HG03460 (cell line): ENCODE measurements around the gene ESYT2.

Experiments
- ATAC-seq: cut with Tn5 transposase; IDR thresholded peaks from one replicate; pipeline ENCODE4 v1.9.1; 2021; ENCODE audit not compliant: unreplicated experiment

Gene ESYT2

DNA sequence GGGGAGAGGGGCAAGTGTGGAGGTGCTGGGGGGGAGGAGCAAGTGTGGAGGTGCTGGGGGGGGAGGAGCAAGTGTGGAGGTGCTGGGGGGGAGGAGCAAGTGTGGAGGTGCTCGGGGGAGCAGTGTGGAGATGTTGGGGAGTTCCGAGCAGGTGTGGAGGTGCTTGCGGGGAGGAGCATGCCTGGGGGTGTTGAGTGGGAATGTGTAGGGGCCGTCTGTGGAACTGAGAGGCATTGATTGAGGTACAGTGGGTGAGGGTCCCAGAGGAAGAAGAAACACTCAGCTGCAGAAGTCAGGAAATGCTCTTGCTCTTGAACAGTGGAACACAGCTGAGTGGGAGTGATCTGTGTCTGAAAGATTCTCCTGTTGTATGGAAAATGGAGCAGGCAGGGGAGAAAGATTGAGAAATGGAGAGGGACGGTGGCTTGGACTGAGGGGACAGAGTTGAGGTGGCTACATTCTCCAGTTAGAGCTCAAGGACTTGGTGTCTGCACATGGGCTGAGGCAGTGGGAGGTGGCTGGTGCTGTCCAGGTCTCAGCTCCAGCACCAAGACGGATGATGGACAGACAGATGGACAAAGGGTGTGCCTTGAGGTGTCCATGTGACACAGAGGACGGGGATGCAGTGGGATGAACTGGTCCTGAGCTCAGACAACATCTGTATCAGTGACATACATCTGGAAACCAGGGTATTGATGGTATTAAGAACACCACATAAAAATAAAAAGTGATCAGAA, 99.5 kb downstream of the ESYT2 start:
- no peak for ATAC-seq

- ATAC-seq: no peak
These were observed 100.2 kb downstream of the ESYT2 start for GRCh38 chr7:158728911-158729645.

DNA sequence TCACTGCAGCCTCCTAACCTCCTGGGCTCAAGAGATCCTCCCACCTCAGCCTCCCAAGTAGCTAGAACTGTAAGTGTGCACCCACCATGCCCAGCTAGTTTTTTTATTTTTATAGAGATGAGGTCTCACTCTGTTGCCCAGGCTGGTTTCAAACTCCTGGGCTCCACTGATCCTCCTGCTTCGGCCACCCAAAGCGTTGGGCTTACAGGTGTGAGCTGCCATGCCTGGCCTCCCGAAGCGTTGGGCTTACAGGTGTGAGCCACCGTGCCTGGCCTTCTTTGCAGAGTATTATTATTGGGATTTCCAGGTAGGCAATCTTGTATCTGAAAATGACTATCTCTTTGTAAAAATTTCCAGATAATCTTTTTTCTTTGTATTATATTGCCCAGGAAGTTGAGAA, 101.6 kb downstream of the ESYT2 start:
- ATAC-seq: no peak

DNA sequence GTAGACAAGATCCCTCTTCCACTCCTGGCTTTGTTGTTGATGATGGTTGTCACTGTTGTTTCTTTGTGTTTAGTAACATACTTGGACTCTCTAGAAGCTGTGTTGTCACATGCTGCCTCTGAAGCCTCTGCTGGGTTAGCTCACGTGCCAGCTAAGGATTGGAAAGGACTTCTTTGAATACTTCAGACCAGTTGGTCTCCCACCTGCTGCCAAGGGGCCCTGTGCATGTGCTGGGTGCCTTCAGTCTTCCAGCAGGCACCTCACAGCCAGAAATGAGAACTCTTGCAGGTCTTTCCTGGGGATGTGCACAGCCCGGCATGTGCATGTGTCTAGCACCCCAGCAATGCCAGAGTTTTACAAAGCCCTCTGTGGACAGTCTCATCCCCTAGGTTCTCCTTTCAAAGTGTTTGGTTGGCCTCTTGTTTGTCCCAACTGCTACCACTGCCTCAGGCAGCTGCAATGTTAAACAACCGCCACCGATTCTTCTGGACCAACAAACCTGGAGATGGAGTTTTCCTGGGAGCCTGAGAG, 103.0 kb downstream of the ESYT2 start:
- ATAC-seq: no peak

DNA sequence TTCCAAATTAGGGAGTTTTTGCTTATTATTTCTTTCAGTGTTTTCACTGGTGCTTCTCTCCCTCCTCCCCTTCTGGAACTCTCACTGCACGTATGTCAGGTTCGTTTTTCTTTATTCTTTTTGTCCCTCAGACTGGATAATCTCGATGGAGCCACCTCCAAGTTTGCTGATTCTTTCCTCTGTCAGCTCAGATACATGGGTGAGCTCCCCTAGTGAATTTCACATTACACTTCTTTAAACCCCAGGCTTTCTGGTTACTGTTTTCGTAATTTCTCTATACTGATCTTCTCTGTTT, 103.9 kb downstream of the ESYT2 start:
- no peak for ATAC-seq

GRCh38 chr7:158724658-158725505, 104.4 kb downstream of the ESYT2 start:
- ATAC-seq: no peak

GRCh38 chr7:158723714-158724385, 105.5 kb downstream of the ESYT2 start:
- no peak for ATAC-seq

DNA sequence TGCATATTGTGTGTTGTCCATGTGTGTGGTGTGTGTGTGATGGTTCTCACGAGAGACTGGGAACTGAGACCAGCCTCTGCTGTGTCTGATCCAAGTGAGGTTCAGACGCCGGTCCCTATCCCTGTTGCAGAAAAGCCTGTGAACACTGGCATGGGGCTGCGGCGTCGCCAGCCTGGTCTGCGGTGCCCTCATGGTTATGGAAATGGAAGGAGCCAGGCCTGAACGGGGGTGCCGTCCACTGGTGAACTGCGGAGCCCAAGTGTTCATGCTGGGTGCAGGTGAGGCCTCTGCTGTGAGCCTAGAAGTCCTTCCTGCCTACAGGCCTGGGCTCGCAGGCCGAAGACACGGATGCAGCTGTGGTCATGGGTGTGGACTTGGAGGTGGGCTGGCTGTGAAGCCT, 106.0 kb downstream of the ESYT2 start:
- ATAC-seq: no peak

DNA sequence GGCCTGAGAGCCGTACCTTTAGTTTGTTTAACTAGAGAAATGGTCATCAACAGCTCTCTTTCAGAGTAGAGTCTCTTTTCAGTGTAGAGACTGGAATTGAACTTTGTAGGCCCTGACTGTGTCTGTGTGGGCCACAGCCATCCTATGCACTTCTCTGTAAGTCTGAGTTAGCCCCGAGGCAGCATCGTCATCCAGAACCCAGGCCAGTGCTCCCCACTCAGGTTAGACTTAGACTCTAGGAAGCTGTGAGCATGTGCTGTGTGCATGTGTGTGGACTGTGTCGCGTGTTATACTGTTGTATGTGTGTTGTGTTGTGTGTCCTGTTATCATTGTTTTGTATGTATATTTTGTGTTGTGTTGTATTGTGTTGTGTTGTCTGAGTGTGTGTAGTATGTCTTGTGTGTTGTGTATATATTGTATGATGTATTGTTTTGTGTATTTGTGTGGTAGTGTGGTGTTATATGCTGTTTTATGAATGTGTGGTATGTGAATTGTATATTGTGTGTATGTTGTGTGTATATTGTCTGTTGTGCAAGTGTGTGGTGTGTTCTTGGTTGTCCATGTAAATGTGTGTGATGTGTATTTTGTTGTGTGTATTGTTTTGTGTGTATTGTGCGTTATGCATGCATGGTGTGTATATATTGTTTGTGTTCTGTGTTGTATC, 106.6 kb downstream of the ESYT2 start:
- no peak for ATAC-seq

GRCh38 chr7:158720112-158720511, 109.2 kb downstream of the ESYT2 start:
- no peak for ATAC-seq

- no peak for ATAC-seq
These were observed 112.5 kb downstream of the ESYT2 start for GRCh38 chr7:158716802-158717201.

- ATAC-seq: no peak
These were observed 118.6 kb downstream of the ESYT2 start for GRCh38 chr7:158710651-158711102.

DNA sequence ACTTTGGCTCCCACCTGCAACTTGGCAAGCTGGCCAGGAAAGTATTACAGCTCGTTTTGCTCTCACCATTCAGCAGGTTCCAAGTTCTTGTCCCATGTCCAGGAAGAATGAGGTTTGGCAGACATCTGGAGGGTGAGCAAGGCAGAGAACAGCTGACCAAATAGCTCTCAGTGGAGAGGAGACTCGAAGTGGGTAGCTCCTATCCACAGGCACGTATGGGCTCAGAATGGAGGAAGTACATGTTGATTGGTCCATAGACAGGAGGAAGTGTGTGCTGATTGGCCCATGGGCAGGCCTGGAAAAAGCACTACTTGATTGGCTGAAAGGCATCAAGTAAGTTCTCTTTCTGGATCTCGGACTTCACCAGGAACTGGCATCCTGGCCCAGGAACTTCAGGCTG, 121.7 kb downstream of the ESYT2 start:
- no peak for ATAC-seq

- ATAC-seq: no peak
These were observed 122.4 kb downstream of the ESYT2 start for GRCh38 chr7:158706710-158707590.

DNA sequence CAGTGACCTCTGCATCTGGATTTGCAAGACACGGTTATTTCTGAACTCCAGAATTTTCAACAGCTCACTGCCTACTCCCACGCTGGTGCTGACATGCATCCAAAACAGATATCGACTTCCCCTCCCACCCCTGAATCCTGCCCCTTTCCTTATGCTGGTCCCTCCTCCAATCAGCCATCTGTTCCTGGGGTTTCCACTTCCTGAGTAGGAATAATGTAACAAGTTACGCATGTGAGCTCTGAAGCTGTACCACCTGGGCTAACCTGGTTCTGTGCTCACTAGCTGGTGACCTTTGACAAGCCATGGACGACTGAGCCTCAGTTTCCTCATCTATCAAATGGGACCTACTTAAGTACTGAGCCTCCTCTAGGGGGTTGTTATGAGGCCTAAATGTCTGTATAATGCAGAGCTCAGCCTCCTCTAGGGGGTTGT, 123.0 kb downstream of the ESYT2 start:
- no peak for ATAC-seq

GRCh38 chr7:158705234-158705850, 124.0 kb downstream of the ESYT2 start:
- peak; percentile 12 for ATAC-seq

GRCh38 chr7:158704524-158705233, 124.6 kb downstream of the ESYT2 start, which contains the start of gene NCAPG2:
NCAPG2 (minus strand) TSS chr7:158704804; CDS start chr7:158701899, 2,905 bp downstream.
- peak; percentile 97 for ATAC-seq
